ENCODE measurements around the gene B2M. TPM values are rescaled to one million over a fixed set of nuclear protein-coding genes. Genes with fewer than 3 reads are reported as not detected.

The B2M gene
- total and polyA plus RNA-seq, 2 experiments from 2014 or later, result 167 to 180 TPM

- no peak for TF ChIP-seq REST (IDR thresholded peaks at IDR 0.05; ENCODE audit: unreplicated experiment)
- no peak for TF ChIP-seq ZNF114 (CRISPR knock-in tag; IDR thresholded peaks at IDR 0.05)
- TF ChIP-seq EZH2phosphoT487 (IDR thresholded peaks at IDR 0.05; ENCODE audit: unreplicated experiment), result no peak
- no peak for TF ChIP-seq NANOG (IDR thresholded peaks at IDR 0.05; ENCODE audit: borderline replicate concordance)
- no peak for TF ChIP-seq CREB1 (CRISPR knock-in tag; IDR thresholded peaks at IDR 0.05; ENCODE audit: low read depth)
- no peak for TF ChIP-seq EZH2 (IDR thresholded peaks at IDR 0.05; ENCODE audit: low read depth, unreplicated experiment)
These were observed 4.2 kb upstream of the B2M start (continued) for GRCh38 chr15:44706946-44707636.

- no peaks in the 10 kb centered on the region for H3K4me1 ChIP-seq (ENCODE audit: insufficient read depth)
These were observed 851 bp upstream of the B2M start for GRCh38 chr15:44710236-44711095.

More at GRCh38 chr15:44710236-44711095, 851 bp upstream of the B2M start:
- Mint-ChIP-seq H3K27me3 (ENCODE audit: insufficient read depth, low read depth, poor library complexity) (peaks cover 20% of the 10 kb centered on the region), H3K4me1 (peaks cover 8% of the 10 kb centered on the region; the same call in 2 of the 3 replicates), H3K36me3 (ENCODE audit: low read depth) (no peaks in the 10 kb centered on the region), H3K9me3 (no peaks in the 10 kb centered on the region), H3K4me3 (peak overlapping the region; percentile 95), H3K27ac (peak overlapping the region; percentile 98; the same call in 1 of the 2 replicates)
- DNase-seq (ENCODE audit: low spot score) (peak; percentile 40), ATAC-seq (peak; percentile 4; the same call in 1 of the 3 replicates)
- peak; percentile 48 to 63 for TF ChIP-seq CTCF (conservative IDR thresholded peaks at IDR 0.05; ENCODE audit: low read depth in 2 of 2)
- TF ChIP-seq ZNF331 (CRISPR knock-in tag; IDR thresholded peaks at IDR 0.05; ENCODE audit: low read depth), result no peak
- H2AFZ ChIP-seq, result peak overlapping the region; percentile 74
- no peaks in the 10 kb centered on the region for H3K36me3 ChIP-seq (ENCODE audit: insufficient read depth)
- peak overlapping the region; percentile 61 for H3K4me3 ChIP-seq
- H3K9me2 ChIP-seq (ENCODE audit: insufficient read depth), result no peaks in the 10 kb centered on the region
- no peaks in the 10 kb centered on the region for H3F3A ChIP-seq (replicated peaks; ENCODE audit: low read depth)
- H3K4me2 ChIP-seq, result peak overlapping the region; percentile 81
- peaks cover 11% of the 10 kb centered on the region; the same call in 1 of the 2 replicates for H4K20me1 ChIP-seq (replicated peaks; ENCODE audit: insufficient read depth)
- peaks cover 10% of the 10 kb centered on the region; the same call in 1 of the 2 replicates for H3K79me2 ChIP-seq (replicated peaks; ENCODE audit: insufficient read depth)
- peaks cover 16% of the 10 kb centered on the region for H3K27me3 ChIP-seq (ENCODE audit: insufficient read depth)
- H3K27ac ChIP-seq (ENCODE audit: low read depth), result no peak overlapping the region
